Daoy (cell line): ENCODE results near the gene WBP1. TPM values are rescaled to one million over a fixed set of nuclear protein-coding genes. Genes with fewer than 3 reads are reported as not detected.
A peak's percentile ranks its signal among the peaks of the same experiment; 100 is the strongest.
"Not testable (repeated sequence)": the region's sequence is repeated elsewhere in the genome, so short reads cannot be mapped to it uniquely, and the experiment has no call there.

ENCODE experiments used
- DNase-seq: peaks from one replicate; pipeline ENCODE4 v3.0.0-alpha.2; 2015; ENCODE audit warnings: low read depth
- total RNA-seq: library from RNA; depleted of rRNA; stranded (reverse); fragments of >200 nt; shearing (Covaris generic); gene quantifications from 2 replicates; pipeline ENCODE4 v1.2.3, GENCODE V29; 2014; rRNA removed

WBP1 gene
- 30.9 and 37.0 TPM in 2 replicates for total RNA-seq

- peak; percentile 100 for DNase-seq
Observed at GRCh38 chr2:74458132-74458937, at the start of gene WBP1. TSS of gene WBP1 (plus strand) at chr2:74458438. CDS start at chr2:74458603, 165 bp downstream.

- DNase-seq: no peak
Observed at GRCh38 chr2:74413001-74413698, 45.1 kb upstream of the WBP1 start.

- no peak for DNase-seq
Observed at GRCh38 chr2:74414441-74414840, 43.8 kb upstream of the WBP1 start.

GRCh38 chr2:74414881-74415761, 43.1 kb upstream of the WBP1 start:
- no peak for DNase-seq

- DNase-seq: no peak
Observed at GRCh38 chr2:74415762-74416395, 42.4 kb upstream of the WBP1 start.

GRCh38 chr2:74416778-74417177, 41.5 kb upstream of the WBP1 start:
- no peak for DNase-seq

- no peak for DNase-seq
Observed at GRCh38 chr2:74417197-74417596, 41.0 kb upstream of the WBP1 start.

GRCh38 chr2:74417763-74418162, 40.5 kb upstream of the WBP1 start:
- DNase-seq: no peak

- DNase-seq: no peak
Observed at GRCh38 chr2:74418312-74418711, 39.9 kb upstream of the WBP1 start.

- DNase-seq: no peak
Observed at GRCh38 chr2:74419345-74419744, 38.9 kb upstream of the WBP1 start.

- no peak for DNase-seq
Observed at GRCh38 chr2:74420006-74420405, 38.2 kb upstream of the WBP1 start.

- DNase-seq: not testable (repeated sequence)
Observed at GRCh38 chr2:74420443-74421103, 37.7 kb upstream of the WBP1 start.

- DNase-seq: peak; percentile 95
Observed at GRCh38 chr2:74421221-74421870, 36.9 kb upstream of the WBP1 start, which contains the start of the genes C2orf81 and WDR54. TSS of gene C2orf81 (minus strand) at chr2:74421619. CDS start at chr2:74421560, 59 bp downstream. TSS of gene WDR54 (plus strand) at chr2:74421730. CDS start at chr2:74422154, 424 bp downstream.

- no peak for DNase-seq
Observed at GRCh38 chr2:74423231-74424095, 34.8 kb upstream of the WBP1 start.

- DNase-seq: no peak
Observed at GRCh38 chr2:74424139-74424992, 33.9 kb upstream of the WBP1 start.

- DNase-seq: no peak
Observed at GRCh38 chr2:74424995-74425406, 33.2 kb upstream of the WBP1 start.

- DNase-seq: no peak
Observed at GRCh38 chr2:74425523-74425922, 32.7 kb upstream of the WBP1 start.

GRCh38 chr2:74426181-74426758, 32.0 kb upstream of the WBP1 start:
- DNase-seq: no peak
